GM18517 (cell line): ENCODE results near the gene PCNX3.

Source experiments
- ATAC-seq: cut with Tn5 transposase; IDR thresholded peaks from one replicate; pipeline ENCODE4 v1.9.1; 2021; ENCODE audit warnings: mild to moderate bottlenecking, moderate library complexity; ENCODE audit not compliant: unreplicated experiment

Gene PCNX3

DNA sequence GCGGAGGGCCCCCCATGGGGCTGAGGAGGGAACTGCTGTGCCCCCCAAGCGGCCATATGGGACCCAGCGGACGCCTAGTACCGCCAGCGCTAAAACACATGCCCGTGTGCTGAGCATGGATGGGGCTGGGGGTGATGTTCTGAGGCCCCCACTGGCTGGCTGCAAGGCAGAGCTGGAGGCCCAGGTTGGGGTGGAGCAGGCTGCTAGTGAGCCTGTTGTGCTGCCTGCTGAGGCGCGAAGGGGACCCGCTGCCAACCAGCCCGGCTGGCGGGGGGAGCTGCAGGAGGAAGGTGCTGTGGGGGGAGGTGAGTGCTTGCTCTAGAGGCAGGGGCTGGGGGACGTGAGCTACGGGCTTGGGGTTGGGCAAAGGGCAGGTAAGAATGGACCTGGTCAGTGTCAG lies 3.2 kb downstream of the PCNX3 start:
- no peak for ATAC-seq

DNA sequence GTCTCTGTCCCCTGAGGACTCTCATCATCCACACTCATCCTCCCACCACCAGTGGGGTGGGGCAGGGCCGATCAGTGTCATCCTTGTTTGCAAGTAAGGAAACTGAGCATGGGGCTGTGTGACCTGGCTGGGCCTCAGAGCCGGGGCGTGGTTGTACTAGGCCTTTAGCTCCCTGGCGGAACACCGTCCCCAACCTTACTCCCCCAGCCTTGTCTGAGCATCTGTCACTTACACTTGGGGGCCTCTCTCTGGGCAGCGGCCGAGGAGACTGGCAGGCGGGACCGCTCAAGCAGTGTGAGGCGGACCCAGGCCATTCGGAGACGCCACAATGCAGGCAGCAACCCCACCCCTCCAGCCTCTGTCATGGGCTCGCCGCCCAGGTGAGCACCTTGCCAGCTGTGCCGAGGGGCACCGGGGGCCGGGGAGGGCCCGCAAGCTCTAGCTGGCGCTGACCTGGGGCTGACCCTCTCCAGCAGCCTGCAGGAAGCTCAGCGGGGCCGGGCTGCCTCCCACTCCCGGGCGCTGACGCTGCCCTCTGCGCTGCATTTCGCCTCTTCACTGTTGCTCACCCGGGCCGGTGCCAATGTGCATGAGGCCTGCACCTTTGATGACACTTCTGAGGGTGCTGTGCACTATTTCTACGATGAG lies 3.8 kb downstream of the PCNX3 start:
- ATAC-seq = no peak

DNA sequence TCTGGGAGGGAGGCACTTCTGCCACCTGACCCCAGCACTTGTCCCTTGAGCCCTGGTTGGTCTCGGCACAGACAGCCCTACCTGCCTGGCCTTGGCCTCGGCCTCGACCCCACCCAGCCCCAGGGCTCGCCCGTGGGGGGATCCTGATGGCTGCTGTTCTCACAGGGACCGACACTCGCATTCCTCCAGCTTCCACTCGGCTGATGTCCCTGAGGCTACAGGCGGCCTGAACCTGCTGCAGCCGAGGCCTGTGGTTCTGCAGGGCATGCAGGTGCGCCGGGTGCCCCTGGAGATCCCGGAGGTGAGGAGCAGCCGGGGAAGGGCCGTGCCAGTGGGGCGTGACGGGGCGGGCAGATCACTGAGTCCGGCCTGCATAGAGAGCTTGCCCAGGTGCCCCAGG lies 5.1 kb downstream of the PCNX3 start:
- no peak for ATAC-seq

DNA sequence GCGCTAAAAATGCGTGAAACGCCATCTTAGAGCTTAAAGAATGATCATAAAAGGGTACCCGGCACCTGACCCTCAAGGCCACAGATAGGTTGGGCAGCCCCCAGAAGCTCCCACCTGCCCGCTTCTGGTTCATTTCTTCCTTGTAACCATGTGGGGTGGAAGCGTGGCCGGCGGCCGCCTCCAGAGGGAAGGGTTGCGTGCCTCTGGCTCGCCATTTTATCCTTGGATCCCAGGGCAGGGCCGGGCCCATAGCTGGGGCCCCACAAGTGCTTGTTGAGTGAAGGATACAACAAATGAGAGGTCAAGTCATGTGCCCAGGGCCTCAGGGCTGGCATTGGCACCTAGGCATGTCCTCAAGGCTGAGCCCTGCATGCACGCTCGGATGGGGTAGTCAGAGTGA lies 5.9 kb downstream of the PCNX3 start:
- ATAC-seq = no peak

DNA sequence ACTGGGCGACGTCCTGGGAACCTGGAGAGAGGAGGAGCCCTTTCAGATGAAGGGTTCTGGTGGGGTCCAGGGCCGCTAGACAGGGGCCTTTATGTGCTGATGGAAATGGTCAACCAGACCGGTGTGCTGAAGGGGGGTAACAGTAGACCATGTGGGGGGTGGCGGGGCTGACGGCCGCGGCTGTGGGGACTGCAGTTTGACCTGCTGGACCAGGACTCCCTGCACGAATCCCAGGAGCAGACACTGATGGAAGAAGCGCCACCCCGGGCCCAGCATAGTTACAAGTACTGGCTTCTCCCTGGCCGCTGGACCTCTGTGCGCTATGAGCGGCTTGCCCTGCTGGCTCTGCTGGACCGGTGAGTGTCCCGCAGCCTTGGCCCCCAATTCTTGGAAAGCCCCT lies 6.4 kb downstream of the PCNX3 start:
- no peak for ATAC-seq

DNA sequence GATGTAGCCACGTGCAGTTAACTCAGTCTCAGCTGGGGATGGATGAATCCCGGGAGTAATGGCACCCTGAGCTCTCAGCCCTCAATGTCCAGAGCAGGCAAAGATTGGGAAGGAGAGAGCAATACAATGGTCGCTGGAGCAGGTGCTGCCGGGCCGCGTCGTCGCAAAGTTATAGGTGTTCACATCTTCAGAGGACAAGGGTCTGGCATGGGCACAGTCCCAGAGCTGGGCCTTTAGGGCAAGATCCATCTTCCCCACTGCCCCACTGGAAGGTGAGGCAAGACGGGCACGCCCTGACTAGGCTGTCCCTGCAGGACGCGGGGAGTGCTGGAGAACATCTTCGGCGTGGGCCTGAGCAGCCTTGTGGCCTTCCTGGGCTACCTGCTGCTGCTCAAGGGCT lies 7.6 kb downstream of the PCNX3 start:
- ATAC-seq = no peak

DNA sequence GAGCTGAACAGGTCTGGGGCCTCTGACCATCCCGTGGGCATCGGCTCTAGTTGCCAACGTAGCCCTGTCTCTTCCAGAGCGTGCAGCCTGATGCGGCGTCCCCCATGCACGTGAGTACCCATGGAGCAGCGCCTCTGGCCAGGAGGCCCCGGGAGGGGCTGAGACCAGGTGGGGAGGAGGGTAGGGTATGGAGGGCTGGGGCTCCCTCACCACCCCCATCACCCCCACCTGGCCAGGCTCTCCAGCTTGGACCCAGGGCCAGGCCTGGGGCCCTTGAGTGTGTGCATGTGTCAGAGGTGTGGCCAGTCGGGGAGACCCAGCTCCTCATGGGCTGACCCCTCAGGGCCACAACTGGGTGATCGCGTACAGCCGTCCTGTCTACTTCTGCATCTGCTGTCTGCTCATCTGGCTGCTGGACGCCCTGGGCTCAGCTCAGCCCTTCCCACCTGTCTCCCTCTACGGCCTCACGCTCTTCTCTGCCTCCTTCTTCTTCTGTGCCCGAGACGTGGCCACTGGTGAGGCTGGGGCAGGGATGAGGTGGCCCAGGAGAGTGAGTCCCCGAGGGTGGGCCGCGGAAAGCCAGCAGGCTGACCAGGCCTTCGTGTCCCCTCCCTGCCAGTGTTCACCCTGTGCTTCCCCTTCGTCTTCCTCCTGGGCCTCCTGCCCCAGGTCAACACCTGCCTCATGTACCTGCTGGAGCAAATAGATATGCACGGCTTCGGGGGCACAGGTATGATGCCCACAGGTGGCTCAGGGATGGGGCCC lies 8.5 kb downstream of the PCNX3 start:
- no peak for ATAC-seq

DNA sequence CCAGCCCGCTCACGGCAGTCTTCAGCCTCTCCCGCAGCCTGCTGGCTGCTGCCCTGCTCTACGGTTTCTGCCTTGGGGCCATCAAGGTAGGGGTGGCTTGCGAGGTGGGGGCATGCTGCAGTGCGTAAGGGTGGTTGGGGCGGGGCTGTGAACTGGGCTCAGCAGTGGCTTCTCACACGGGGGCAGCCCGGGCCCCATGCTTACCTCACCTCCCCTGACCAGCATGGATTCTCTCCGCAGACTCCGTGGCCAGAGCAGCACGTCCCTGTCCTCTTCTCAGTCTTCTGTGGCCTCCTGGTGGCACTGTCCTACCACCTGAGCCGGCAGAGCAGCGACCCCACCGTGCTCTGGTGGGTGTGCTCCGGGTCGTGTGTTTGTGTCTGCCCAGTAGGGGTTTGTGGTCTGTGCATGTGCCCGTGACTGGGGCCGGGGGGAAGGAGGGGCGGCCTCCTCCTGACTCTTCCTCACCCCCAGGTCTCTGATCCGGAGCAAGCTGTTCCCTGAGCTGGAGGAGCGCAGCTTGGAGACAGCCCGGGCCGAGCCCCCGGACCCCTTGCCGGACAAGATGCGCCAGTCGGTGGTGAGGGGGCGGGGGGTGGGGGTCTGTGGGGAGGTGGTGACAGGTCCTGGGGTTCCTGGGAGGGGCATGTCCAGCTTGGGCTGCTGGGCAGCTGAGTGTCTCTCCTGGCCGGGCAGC lies 9.5 kb downstream of the PCNX3 start:
- ATAC-seq = no peak

DNA sequence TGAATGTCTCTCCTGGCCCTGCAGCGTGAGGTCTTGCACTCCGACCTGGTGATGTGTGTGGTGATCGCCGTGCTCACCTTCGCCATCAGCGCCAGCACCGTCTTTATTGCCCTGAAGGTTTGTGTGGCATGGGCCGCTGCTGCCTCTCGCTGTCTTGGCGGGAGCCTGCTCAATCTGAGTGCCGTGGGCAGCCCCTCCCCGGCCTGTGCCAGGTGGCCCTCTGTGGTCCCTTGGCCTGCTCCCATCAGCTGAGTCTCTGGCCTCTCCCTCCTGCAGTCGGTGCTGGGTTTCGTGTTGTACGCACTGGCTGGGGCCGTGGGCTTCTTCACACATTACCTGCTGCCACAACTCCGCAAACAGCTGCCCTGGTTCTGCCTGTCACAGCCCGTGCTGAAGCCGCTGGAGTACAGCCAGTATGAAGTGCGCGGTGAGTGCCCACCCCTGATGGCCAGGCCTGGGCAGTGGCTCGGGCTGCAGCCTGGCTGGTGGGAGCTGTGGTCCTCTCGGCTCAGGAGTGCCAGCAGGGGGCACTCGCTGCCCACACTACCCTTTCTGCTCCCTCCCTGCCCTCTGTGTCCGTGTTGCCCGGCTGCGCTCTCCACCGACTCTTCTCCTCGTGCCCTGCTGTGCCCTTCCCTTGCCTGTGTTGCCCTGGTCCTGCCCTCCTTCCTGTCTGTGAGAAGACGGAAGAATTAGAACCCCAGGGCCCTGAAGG lies 10.2 kb downstream of the PCNX3 start:
- ATAC-seq = no peak

DNA sequence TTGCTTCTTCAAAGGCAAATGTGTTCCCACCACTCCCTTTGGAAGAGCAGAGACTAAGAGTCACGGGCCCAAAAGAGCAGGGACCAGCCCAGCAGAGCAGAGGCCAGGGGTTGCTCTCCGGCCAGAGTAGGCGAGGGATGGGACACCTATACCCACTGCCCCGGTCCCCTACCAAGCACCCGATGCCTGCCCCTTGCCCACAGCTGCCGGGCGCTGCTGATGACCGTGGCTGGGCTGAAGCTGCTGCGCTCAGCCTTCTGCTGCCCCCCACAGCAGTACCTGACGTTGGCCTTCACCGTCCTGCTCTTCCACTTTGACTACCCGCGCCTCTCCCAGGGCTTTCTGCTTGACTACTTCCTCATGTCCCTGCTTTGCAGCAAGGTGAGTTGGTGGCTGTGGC lies 11.6 kb downstream of the PCNX3 start:
- no peak for ATAC-seq

DNA sequence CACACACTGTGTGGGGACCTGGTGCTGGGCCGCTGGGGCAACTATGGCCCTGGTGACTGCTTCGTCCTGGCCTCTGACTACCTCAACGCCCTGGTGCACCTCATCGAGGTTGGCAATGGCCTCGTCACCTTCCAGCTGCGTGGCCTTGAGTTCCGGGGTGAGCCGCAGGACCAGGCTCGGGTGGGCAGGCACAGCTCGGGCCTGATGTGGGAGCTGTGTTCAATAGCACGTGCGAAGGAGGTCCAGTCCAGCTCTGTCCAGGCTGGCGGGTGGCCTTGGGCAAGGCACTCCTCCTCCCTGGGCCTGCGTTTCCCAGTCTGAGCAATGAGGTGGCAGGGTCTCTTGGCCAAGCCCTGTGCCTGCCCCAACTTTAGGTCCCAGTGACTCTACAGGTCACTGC lies 14.0 kb downstream of the PCNX3 start:
- ATAC-seq = no peak

DNA sequence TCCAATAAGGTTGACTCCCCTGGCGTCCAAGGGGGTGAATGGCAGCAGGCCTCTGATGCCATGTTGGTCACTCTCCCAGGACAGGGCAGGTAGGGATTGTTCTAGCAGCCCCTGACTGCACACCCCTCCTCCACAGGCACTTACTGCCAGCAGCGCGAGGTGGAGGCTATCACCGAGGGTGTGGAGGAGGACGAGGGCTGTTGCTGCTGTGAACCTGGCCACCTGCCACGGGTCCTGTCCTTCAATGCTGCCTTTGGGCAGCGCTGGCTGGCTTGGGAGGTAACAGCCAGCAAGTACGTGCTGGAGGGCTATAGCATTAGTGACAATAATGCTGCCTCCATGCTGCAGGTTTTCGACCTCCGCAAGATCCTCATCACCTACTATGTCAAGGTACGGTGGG lies 14.6 kb downstream of the PCNX3 start:
- no peak for ATAC-seq

DNA sequence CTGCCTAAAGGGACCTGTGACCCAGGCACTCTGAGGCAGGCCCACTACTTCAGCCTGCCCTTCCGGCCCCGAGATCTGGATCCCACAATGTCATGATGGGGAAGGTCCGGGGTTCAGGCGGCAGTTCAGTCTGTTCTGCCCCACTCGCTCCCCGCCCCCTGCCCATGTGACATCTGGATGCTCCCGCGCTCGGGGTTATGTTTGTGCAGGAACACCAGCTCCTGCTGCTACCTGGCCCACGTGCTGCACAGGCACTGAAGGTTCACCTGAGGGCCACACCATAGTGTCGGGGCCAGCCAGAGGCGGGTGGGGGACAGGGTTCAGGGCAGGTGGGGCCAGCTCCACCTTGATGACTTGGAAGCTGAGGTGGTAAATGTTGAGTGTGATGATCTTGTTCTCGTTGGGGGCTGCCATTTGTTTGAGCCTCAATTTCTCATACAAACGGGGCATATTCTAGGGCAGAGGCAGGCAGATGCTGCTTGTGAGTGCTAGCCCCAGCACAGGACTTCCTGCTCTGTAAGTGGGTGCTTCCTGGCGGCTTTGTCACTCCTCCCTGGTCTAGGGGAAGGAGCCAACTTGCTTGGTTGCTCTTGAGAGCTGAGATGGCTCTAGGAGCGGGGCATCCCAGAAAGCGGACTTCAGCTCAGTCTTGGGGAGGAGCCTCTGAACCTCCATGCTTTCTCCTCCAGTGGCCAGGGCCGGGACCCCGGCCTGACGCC lies 18.0 kb downstream of the PCNX3 start:
- no peak for ATAC-seq

DNA sequence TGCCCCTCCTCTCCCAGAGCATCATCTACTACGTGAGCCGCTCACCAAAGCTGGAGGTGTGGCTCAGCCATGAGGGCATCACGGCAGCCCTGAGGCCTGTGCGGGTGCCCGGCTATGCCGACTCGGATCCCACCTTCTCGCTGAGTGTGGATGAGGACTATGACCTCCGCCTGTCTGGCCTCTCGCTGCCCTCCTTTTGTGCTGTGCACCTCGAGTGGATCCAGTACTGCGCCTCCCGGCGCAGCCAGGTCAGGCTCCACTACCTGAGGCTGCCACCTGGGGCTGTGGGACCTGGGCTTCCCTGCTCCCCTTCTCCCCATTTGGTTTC lies 18.5 kb downstream of the PCNX3 start:
- no peak for ATAC-seq

DNA sequence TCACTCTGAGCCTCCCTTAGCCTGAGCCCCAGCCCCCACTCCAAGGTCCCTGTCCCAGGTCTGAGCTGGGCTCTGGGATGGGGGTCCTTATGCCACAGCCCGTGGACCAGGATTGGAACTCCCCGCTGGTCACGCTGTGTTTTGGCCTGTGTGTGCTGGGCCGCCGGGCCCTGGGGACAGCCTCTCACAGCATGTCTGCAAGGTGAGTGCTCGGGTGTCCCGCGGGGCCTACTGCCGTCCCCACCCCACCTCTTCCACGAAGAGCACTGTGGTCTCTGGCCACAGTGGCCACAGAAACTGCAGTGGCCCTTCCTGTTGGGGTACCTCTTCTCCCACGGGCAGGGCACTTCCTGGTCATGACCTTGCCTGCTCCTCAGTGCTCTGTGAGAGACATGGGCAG lies 18.9 kb downstream of the PCNX3 start:
- ATAC-seq = no peak

DNA sequence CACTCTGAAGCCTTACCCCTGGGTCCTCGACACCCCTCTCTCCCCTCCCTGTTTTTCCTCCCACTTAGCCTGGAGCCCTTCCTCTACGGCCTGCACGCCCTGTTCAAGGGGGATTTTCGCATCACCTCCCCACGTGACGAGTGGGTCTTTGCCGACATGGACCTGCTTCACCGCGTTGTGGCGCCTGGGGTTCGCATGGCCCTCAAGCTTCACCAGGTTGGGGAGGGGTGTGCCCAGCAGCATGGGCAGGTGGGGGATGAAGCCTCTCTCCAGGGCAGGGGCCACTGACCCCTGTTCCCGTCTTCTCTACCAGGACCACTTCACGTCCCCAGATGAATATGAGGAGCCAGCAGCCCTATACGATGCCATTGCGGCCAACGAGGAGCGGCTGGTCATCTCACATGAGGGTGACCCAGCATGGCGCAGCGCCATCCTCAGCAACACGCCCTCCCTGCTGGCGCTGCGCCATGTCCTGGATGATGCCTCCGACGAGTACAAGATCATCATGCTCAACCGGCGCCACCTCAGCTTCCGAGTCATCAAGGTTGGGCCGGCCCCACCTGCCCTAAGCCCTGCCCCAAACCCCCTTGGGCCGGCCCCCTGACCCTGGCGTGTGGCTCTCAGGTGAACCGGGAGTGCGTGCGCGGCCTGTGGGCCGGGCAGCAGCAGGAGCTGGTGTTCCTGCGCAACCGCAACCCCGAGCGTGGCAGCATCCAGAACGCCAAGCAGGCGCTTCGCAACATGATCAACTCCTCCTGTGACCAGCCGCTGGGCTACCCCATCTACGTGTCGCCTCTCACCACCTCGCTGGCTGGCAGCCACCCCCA lies 19.5 kb downstream of the PCNX3 start:
- no peak for ATAC-seq

DNA sequence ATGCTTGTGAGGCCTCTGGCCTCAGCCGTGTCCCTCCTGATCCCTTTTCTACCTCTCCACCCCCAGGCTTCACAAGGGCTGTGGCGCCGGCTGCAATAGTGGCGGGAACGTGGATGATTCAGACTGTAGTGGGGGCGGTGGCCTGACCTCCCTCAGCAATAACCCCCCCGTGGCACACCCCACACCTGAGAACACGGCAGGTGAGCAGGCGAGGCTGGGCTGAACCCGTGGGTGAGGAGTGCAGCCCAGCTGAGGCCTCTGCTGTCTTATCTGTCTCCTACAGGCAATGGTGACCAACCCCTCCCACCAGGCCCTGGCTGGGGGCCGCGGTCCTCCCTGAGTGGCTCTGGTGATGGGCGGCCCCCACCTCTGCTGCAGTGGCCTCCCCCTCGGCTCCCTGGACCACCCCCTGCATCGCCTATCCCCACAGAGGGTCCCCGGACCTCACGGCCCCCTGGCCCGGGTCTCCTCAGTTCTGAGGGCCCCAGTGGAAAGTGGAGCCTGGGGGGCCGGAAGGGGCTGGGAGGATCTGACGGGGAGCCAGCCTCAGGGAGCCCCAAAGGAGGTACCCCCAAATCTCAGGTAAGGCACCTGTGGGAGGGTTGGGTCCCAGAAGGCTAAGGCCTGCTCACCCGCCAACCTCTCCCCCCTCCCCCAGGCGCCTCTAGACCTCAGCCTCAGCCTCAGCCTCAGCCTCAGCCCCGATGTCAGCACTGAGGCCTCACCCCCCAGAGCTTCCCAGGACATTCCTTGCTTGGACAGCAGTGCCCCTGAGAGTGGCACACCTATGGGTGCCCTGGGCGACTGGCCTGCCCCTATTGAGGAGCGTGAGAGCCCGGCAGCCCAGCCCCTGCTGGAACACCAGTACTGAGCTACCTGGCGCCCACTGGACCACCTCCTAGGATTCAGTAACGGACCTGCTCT lies 20.8 kb downstream of the PCNX3 start:
- ATAC-seq = no peak

DNA sequence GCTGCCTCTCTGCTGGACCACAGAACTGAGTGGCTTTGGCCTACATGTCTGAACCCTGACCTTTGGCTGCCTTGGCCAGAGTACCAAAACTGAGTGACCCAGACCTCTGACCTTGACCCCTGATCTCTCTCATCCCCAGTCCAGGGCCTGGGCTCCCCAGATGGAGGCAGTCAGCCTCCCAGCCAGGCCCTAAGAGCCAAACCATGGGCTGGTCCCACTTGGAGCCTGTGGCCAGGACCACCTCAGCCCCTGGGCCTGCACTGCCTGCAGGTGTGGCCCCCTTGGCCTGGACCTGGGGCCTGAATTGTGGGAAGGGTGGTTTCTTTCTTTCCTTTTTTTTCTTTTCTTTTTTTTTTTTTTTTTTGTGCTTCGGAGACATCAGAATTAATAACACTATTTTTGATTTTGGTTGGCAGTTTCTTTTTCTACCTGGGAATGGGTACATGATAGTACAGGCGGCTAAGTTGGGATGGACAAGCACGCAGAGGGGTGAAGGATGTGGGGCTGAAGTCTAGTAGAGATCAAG lies 21.5 kb downstream of the PCNX3 start:
- ATAC-seq = no peak
